HG03442 (cell line): Measurements from ENCODE around the gene MDH1B.
"Not testable (repeated sequence)": the region's sequence is repeated elsewhere in the genome, so short reads cannot be mapped to it uniquely, and the experiment has no call there.

Source experiments
- ATAC-seq: cut with Tn5 transposase; IDR thresholded peaks from one replicate; pipeline ENCODE4 v1.9.1; 2021; ENCODE audit warnings: mild to moderate bottlenecking, moderate library complexity; ENCODE audit not compliant: unreplicated experiment

The MDH1B gene

DNA sequence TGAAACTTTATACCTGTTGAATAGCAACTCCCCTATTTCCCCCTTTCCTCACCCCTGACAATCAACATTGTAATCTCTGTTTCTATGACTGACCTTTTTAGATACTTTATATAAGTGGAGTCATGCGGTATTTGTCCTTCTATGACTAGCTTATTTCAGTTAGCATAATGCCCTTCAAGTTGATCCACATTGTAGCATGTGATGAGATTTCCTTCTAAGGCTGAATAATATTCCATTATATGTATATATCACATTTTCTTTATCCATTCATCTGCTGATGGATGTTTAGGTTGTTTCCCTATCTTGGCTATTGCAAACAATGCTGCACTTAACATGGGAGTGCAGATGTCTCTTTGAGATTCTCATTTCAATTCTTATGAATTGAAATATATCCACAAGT is 9.7 kb upstream of the MDH1B start:
- ATAC-seq, result no peak

DNA sequence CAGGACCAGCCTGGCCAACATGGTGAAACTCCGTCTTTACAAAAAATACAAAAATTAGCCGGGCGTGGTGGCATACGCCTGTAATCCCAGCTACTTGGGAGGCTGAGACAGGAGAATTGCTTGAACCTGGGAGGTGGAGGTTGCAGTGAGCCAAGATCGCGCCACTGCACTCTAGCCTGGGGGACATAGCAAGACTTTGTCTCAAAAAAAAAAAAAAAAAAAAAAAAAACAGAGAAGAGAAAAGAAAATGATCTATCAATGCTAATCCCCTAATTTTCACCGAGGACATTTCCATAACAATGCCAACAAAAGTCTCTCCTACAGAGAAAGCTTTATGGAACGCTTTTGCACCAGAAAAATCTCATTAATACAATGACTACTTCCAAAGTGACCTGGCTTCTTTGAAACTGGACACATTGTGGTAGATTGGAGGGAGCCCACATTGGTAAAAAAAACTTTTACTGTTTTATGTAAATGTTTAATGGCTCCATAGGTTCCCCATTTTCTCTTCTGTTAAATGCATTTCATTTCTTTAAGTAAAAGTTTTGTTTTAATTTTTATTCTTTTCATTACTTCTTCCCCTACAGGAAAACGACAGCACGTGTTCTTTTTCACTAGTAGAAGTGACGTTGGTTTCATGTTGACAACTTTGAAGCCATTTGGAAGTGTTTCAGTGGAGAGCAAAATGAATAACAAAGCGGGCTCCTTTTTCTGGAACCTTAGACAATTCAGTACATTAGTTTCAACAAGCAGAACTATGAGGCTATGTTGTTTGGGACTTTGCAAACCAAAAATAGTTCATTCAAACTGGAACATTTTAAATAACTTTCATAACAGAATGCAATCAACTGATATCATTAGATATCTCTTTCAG is 1.2 kb upstream of the MDH1B start:
- no peak for ATAC-seq

- no peak for ATAC-seq
Observed at GRCh38 chr2:206764673-206765241, 371 bp downstream of the MDH1B start.

GRCh38 chr2:206756816-206757215 is 8.3 kb downstream of the MDH1B start:
- no peak for ATAC-seq

DNA sequence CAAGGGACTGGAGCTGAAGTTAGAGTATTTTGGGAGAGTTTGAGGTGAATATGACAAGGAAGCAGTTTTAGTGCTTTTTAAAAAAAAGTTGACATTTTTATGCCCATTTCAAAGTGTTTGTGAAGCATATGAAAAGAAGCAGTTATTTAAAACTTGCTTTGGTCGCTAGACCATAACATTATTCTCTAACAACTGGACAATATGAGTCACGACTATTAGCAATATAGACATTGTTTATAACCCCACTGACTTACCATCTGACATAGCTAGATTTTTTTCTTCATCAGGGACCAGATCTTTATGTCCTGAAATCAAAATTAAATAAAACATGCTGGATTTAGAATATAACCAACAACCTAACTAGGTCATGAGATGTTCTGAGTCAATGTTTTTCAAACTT is 24.3 kb downstream of the MDH1B start:
- no peak for ATAC-seq

- ATAC-seq, result no peak
Observed at GRCh38 chr2:206739271-206739670, 25.9 kb downstream of the MDH1B start.

GRCh38 chr2:206736935-206737334 is 28.2 kb downstream of the MDH1B start:
- no peak for ATAC-seq

DNA sequence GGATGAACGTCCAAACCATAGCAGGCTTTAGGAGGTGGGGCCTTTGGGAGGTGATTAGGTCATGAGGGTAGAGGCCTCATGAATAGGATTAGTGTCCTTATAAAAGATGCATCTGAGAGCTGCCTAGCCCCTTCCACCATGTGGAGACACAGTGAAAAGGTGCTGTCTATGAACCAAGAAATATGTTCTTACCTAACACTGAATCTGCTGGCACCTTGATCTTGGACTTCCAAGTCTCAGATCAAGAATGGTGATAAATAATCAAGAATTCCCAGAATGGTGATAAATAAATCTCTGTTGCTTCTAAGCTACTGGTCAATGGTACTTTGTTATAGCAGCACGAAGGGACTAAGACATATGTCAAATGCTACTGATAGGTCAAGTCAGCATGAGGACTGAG is 31.8 kb downstream of the MDH1B start:
- ATAC-seq, result no peak

DNA sequence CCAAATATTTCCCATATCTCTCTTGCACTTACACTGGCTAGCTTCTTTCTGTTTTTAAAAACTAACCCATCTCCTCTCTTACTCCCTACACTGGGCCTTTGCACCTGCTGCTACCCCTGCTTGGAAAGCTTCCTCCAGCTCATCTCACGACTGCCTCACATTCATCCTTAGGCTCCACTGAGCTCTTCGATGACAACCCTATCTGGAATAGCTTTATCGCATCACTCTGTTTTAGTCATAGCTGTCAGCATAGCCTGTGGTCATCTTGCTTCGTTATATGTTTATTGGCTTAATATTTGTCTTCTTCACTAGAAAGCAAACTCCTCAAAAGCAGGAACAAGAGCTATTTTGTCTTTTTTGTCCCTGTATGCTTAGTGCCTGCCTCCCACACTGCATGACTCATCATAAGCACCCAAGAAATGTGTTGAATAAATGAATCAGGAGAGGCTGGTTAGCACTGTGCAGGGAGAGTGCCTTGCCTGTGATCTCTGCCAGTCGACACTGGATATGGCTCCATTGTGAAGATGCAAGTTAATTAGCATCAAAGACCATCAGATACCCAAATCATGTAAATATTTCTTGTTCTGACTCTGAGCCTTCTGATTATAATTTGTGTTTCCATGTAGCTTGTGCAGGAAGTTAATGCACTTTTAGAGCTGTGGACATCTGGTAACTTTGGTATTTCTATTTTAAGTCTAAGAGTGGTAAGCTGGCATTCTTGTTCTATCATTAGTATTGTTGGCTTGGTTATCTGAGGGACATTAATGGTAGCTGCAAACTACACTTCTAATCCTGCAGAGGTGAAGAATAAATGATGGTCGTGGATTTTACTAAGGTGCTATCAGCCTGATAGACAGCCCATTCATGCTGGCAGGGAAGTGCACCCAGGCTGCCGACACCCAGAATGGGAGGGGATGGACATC is 36.6 kb downstream of the MDH1B start:
- no peak for ATAC-seq

DNA sequence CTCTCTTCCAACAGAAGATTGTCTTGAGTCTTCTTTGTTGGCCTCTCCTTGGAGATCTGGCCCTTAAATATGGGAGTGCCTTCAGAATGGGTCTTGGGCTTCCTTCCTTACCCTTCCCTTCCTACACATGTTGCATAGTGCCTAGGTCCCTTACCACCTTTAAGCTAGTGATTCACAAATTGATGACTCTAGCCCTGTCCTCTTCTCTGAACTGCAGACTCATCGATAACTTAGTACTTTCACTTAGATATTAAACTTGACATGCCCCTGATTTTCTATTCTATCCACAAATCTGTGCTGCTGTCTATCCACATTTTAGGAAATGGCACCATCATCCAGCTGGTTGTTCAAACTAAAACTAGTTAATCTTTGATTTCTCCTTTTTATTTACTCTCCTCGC is 37.8 kb downstream of the MDH1B start:
- no peak for ATAC-seq

DNA sequence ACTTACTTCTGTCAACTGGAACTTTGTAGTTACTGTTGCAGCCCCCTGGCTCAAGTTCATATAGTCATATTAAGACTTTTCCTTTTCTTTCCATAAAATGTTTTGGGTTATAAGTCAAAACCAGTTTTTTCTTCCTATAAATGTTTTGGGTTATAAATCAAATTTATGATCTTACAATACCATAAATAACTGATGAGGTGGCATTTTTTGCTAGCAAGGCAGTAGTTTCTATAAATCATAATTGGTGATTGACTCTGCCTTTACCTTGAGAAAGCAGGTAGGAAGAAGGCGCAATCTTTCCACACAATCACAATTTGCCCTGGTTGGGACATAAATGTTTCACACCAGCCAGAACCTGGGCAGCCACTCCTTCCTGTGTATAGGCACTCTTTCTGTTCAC is 41.8 kb downstream of the MDH1B start:
- no peak for ATAC-seq

DNA sequence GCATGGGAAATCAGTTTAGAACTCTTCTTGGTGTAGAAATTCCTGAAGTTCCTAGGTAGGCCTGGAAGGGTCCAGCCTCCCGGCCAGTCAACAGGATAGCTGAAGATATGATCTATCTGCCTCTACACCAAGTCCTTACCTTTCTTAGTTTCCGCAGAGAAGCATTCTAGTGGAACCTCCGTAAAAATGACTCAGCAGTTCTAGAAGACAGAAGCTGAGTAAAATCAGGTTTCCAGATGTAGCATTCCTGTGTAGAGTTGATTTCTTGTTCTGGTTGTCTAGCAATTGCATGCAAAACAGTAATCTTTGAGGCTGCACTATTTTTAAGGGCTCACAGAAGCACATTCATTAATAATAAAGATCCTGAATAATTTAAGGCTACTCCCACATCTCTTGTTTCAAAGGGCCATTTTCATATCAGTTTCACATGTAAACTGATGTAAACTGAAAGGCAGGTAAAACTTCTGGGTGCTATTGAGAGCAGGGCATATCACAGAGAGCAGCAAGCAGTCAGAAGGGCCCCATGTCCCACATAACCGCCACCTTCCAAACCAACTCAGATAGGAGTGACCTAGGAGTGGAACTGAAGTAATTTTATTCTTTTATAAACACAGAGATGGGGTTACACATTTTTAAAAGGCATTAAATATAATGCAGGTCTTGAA is 43.7 kb downstream of the MDH1B start:
- ATAC-seq, result peak; percentile 93

GRCh38 chr2:206718296-206718695 is 46.8 kb downstream of the MDH1B start, which contains the start of gene DYTN:
Gene DYTN (minus strand): TSS chr2:206718396. CDS start chr2:206718279, 117 bp downstream.
- no peak for ATAC-seq

DNA sequence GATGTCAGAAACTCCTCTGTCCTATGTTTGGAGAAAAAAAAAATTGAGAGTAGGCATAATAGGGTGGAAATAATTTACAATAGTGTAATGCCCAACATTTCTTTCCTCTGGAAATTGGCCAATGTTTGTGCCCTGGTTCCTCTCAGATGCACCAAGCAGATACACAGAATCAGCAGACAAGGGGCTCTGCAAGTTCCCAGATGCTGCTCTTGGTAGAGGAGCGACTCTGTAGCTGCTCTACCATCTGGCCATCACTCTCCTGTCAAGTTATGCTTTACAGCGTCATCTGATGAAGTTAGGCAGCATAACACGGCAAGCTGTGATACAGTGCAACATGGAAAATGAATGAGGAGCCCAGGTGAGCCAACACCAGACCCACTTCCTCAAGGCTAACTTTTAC is 48.5 kb downstream of the MDH1B start:
- no peak for ATAC-seq

DNA sequence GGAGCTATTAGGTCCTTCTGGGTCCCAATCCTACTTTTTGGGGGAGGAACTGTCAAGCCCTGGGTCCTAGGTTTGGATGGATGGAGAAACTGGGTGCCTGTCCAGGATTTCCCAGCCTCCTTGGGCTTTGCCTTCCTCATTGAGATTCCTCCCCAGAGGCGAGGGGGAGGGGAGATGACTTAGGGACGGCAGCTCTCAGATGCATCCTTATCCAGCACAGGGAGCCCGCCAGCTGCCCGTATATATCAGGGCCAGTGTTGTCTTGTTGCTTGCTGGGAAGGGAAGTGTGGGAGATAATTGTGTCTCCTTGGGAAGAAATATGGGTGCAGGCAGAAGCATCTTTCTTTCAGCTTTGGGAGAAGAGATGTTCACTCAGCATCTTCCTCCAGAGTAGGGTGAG is 49.9 kb downstream of the MDH1B start:
- not testable (repeated sequence) for ATAC-seq

GRCh38 chr2:206713746-206714145 is 51.4 kb downstream of the MDH1B start:
- ATAC-seq, result peak; percentile 73

DNA sequence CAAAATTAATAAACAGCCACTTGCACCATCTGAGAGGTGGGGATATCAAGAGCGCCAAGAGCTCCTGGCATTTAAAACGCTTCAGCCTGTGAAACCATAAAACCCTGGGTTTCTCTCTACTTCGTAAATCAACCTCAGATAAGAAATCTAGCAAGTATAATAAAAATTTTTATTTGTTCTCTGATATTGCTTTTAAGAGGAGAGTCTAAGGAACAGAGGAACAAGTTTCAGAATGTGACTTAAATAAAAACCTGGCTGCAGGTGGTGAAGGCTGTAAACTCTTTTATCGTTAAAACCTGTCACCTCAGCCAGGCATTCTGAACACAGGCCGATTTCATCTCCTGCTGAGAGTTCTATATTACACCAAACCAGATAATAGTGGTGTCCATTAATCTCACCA is 56.8 kb downstream of the MDH1B start:
- no peak for ATAC-seq

DNA sequence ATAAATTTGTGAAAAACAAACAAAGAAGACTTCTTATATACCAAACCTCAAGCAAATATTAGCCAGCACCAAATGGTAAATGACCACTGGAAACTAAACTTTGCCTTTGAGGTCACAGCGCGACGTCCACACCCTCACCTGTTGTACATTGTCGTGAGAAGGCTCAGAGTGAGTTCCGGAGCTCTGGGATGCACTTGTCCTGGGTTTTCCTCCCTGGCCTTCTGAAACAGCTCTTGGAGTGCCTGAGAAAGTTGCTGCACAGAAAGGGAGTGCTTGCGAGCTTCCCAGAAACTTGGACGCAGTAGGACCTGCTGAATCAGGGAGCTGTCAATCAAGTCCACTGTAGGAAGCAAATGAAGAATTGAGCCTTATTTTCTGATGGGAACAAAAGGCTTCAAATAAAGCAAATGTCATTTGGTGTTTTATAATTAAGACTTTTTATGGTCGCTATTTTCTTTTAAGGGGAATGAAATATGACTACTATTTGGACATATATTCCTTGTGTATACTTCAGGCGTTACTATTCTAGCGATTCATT is 57.9 kb downstream of the MDH1B start:
- no peak for ATAC-seq

DNA sequence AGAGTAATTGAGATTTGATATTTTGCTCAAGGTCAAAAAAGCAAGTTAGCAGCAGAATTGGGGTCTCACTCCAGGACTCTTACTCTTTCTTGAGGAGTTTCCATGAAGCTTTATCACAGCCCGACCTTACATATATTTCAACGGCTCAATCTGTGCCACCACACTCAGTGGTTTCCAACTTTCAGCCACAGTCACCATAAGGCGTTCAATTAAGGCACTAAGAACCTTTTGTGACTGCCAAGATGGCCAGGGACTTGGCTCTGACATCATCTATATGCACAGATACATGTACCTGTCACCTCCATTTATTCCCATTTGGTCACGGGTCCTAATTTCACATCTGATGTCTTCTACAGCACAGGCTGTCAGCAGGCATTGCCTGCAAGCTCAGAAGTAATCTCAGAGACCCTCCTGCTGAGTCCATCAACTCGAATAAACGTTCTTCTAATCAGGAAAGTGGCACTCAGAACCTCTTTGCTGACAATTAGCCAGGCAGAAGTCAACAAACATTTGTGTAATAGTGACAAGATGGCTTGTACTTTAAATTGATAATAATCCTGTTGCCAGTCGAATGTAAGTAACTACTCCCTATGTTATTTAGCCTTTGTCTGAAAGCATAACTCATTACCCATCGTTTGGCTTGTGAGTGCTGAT is 63.0 kb downstream of the MDH1B start:
- ATAC-seq, result no peak

GRCh38 chr2:206700156-206700555 is 65.0 kb downstream of the MDH1B start:
- ATAC-seq, result no peak
